H9 (cell line): ENCODE data around the gene HPCAL1. TPM values are rescaled to one million over a fixed set of nuclear protein-coding genes. Genes with fewer than 3 reads are reported as not detected.

Experiments
- DNase-seq: peaks from one replicate; pipeline ENCODE4 v3.0.0-alpha.2; 2017
- H2AFZ ChIP-seq: one replicate; pipeline ENCODE4 v1.6.1; 2013; ENCODE audit warnings: mild to moderate bottlenecking, low read length, control low read depth, moderate library complexity
- H2AK5ac ChIP-seq: 2 replicates; pipeline ENCODE4 v1.6.1; 2013; ENCODE audit warnings: low read length, control low read depth, mixed read lengths; ENCODE audit not compliant: insufficient read length
- H2BK120ac ChIP-seq: one replicate; pipeline ENCODE4 v1.6.1; 2013; ENCODE audit warnings: low read depth, mild to moderate bottlenecking, low read length, control low read depth, inconsistent platforms; ENCODE audit not compliant: poor library complexity, severe bottlenecking
- H2BK12ac ChIP-seq: 2 replicates; pipeline ENCODE4 v1.6.1; 2013; ENCODE audit warnings: low read length, control low read depth, mixed read lengths, low read depth; ENCODE audit not compliant: insufficient read length
- H2BK15ac ChIP-seq: 2 replicates; pipeline ENCODE4 v1.6.1; 2013; ENCODE audit warnings: low read depth, low read length, control low read depth
- H2BK20ac ChIP-seq: one replicate; pipeline ENCODE4 v1.6.1; 2013; ENCODE audit warnings: low read depth, mild to moderate bottlenecking, low read length, control low read depth, inconsistent platforms; ENCODE audit not compliant: poor library complexity, severe bottlenecking
- H2BK5ac ChIP-seq: 2 replicates; pipeline ENCODE4 v1.6.1; 2013; ENCODE audit warnings: low read length, control low read depth, mixed read lengths; ENCODE audit not compliant: insufficient read length
- H3K14ac ChIP-seq: 2 replicates; pipeline ENCODE4 v1.6.1; 2013; ENCODE audit warnings: low read length, control low read depth; ENCODE audit not compliant: insufficient read depth
- H3K18ac ChIP-seq: 2 replicates; pipeline ENCODE4 v1.6.1; 2013; ENCODE audit warnings: low read depth, mild to moderate bottlenecking, mixed read lengths, low read length, control low read depth; ENCODE audit not compliant: insufficient read length
- H3K23ac ChIP-seq: 2 replicates; pipeline ENCODE4 v1.6.1; 2013; ENCODE audit warnings: low read length, control low read depth, mixed read lengths, low read depth; ENCODE audit not compliant: insufficient read length
- H3K23me2 ChIP-seq: 2 replicates; pipeline ENCODE4 v1.6.1; 2013; ENCODE audit warnings: low read depth, mild to moderate bottlenecking, mixed read lengths, low read length, control low read depth; ENCODE audit not compliant: insufficient read length, poor library complexity, severe bottlenecking
- H3K27ac ChIP-seq: 2 replicates; pipeline ENCODE4 v1.5.1; 2013; ENCODE audit warnings: low read length, control low read depth, mixed read lengths, low read depth; ENCODE audit not compliant: insufficient read length
- H3K27me3 ChIP-seq: 2 replicates; pipeline ENCODE4 v1.6.1; 2013; ENCODE audit warnings: low read length, control low read depth, inconsistent platforms; ENCODE audit not compliant: insufficient read depth
- H3K4ac ChIP-seq: 2 replicates; pipeline ENCODE4 v1.6.1; 2013; ENCODE audit warnings: low read depth, mild to moderate bottlenecking, control low read depth, inconsistent platforms, low read length, moderate library complexity
- H3K4me1 ChIP-seq: 2 replicates; pipeline ENCODE4 v1.6.1; 2013; ENCODE audit warnings: low read length, control low read depth, inconsistent platforms; ENCODE audit not compliant: insufficient read depth
- H3K4me2 ChIP-seq: 2 replicates; pipeline ENCODE4 v1.6.1; 2013; ENCODE audit warnings: low read length, control low read depth, mixed read lengths; ENCODE audit not compliant: insufficient read length, insufficient read depth
- H3K56ac ChIP-seq: 2 replicates; pipeline ENCODE4 v1.6.1; 2013; ENCODE audit warnings: low read depth, mild to moderate bottlenecking, mixed read lengths, low read length, control low read depth; ENCODE audit not compliant: insufficient read length
- H3K79me1 ChIP-seq: 2 replicates; pipeline ENCODE4 v1.6.1; 2013; ENCODE audit warnings: low read depth, mild to moderate bottlenecking, moderate library complexity, low read length, control low read depth, inconsistent platforms; ENCODE audit not compliant: insufficient read depth, poor library complexity, severe bottlenecking
- H3K79me2 ChIP-seq: 2 replicates; pipeline ENCODE4 v1.6.1; 2013; ENCODE audit warnings: low read length, control low read depth, inconsistent platforms; ENCODE audit not compliant: insufficient read depth
- H3K9ac ChIP-seq: 2 replicates; pipeline ENCODE4 v1.6.1; 2013; ENCODE audit warnings: low read length, control low read depth, mixed read lengths; ENCODE audit not compliant: insufficient read length; ENCODE audit errors: extremely low read depth
- H3K9me3 ChIP-seq: one replicate; pipeline ENCODE4 v1.6.1; 2013; ENCODE audit warnings: low read depth, low read length, inconsistent platforms; ENCODE audit not compliant: control insufficient read depth
- H3T11ph ChIP-seq: one replicate; pipeline ENCODE4 v1.6.1; 2013; ENCODE audit warnings: mild to moderate bottlenecking, low read length, control low read depth, inconsistent platforms
- H4K20me1 ChIP-seq: one replicate; pipeline ENCODE4 v1.6.1; 2013; ENCODE audit not compliant: control insufficient read depth, insufficient read length, insufficient read depth
- H4K5ac ChIP-seq: 2 replicates; pipeline ENCODE4 v1.6.1; 2013; ENCODE audit warnings: low read depth, mild to moderate bottlenecking, mixed read lengths, low read length, control low read depth; ENCODE audit not compliant: insufficient read length
- H4K8ac ChIP-seq: replicated peaks from 2 replicates; pipeline ENCODE4 v1.6.1; 2013; ENCODE audit warnings: low read length, control low read depth, mixed read lengths, low read depth; ENCODE audit not compliant: insufficient read length
- H4K91ac ChIP-seq: 2 replicates; pipeline ENCODE4 v1.6.1; 2013; ENCODE audit warnings: low read depth, mild to moderate bottlenecking, moderate library complexity, mixed read lengths, low read length, control low read depth; ENCODE audit not compliant: insufficient read length
- H3K27ac Mint-ChIP-seq, 3 experiments: 2 replicates in 2 of 3; 3 replicates in 1 of 3; pipeline ENCODE4 v1.8.0; 2020 to 2021; ENCODE audit warnings: mixed read lengths in 3 of 3, mild to moderate bottlenecking in 1 of 3, moderate library complexity in 1 of 3
- H3K27me3 Mint-ChIP-seq: 2 replicates; pipeline ENCODE4 v1.8.0; 2021; ENCODE audit warnings: low read depth, mild to moderate bottlenecking, moderate library complexity, mixed read lengths
- H3K36me3 Mint-ChIP-seq, 3 experiments: 2 replicates in 2 of 3; 3 replicates in 1 of 3; pipeline ENCODE4 v1.8.0; 2020 to 2021; ENCODE audit warnings: low read depth in 3 of 3, mixed read lengths in 3 of 3; ENCODE audit not compliant: insufficient read depth in 1 of 3
- H3K4me1 Mint-ChIP-seq, 2 experiments: 2 replicates each; pipeline ENCODE4 v1.8.0; 2020; ENCODE audit warnings: mixed read lengths in 2 of 2
- H3K4me3 Mint-ChIP-seq, 2 experiments: 2 replicates in 1 of 2; 3 replicates in 1 of 2; pipeline ENCODE4 v1.8.0; 2020 to 2021; ENCODE audit warnings: mild to moderate bottlenecking in 2 of 2, mixed read lengths in 2 of 2, moderate library complexity in 1 of 2
- H3K9me3 Mint-ChIP-seq, 2 experiments: 2 replicates in 1 of 2; 3 replicates in 1 of 2; pipeline ENCODE4 v1.8.0; 2020; ENCODE audit warnings: mild to moderate bottlenecking in 2 of 2, mixed read lengths in 2 of 2, moderate library complexity in 1 of 2
- WGBS: extraction: QIAGEN DNeasy Blood & Tissue Kit; methylation state at CpG from one replicate; pipeline ENCODE4 v1.1.7; 2013; ENCODE audit warnings: missing lambda C conversion rate, low lambda C conversion rate, mixed read lengths; ENCODE audit not compliant: insufficient read length; ENCODE audit errors: extremely low coverage; 5-methylcytosine and 5-hydroxymethylcytosine counted together
- total RNA-seq: library from RNA; stranded (reverse); gene quantifications from 2 replicates; pipeline ENCODE4 v1.2.1, GENCODE V29; 2021
- TF ChIP-seq, protein P1 (sequence below): fragments of 200-600 bp; sonication (generic); conservative IDR thresholded peaks from 3 replicates; pipeline ENCODE4 v1.8.0; 2021; ENCODE audit warnings: antibody characterized with exemption, mild to moderate bottlenecking

Gene HPCAL1
- total RNA-seq, 1 experiment from 2014 or later: 4.7 TPM

DNA sequence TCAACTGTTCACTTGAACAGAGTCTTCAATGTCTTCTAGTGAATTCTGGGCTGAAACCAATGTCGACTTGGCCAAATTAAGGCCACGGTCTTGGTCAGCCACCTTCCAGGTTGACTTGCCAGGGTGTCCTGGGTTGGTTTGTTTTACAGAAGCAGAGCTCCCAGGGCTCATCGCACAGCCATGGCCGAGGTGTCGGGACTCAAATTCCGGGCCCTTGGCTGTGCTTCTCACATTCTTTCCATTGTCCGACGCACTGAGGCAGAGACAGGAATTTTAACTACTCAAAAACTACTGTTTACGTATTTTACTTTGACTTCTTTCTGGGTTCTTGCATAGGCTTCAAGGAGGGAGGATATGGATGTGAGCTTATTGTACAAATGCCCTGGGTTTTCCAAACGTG, 51.7 kb downstream of the HPCAL1 start:
- no peak for DNase-seq
- H3K18ac ChIP-seq: no peak overlapping the region
- no peaks in the 10 kb centered on the region for H3K27me3 ChIP-seq
- Mint-ChIP-seq H3K9me3 (no peaks in the 10 kb centered on the region), H3K27me3 (no peaks in the 10 kb centered on the region), H3K4me1 (peaks cover 5 to 17% of the 10 kb centered on the region in 2 experiments), H3K27ac (no peak overlapping the region), H3K36me3 (no peaks in the 10 kb centered on the region), H3K4me3 (no peak overlapping the region)
- no peak overlapping the region for H3K14ac ChIP-seq
- H2BK15ac ChIP-seq: no peak overlapping the region
- no peak overlapping the region for H2BK20ac ChIP-seq
- no peaks in the 10 kb centered on the region for H4K20me1 ChIP-seq
- H3K9ac ChIP-seq: no peak overlapping the region
- TF ChIP-seq, protein P1, sequence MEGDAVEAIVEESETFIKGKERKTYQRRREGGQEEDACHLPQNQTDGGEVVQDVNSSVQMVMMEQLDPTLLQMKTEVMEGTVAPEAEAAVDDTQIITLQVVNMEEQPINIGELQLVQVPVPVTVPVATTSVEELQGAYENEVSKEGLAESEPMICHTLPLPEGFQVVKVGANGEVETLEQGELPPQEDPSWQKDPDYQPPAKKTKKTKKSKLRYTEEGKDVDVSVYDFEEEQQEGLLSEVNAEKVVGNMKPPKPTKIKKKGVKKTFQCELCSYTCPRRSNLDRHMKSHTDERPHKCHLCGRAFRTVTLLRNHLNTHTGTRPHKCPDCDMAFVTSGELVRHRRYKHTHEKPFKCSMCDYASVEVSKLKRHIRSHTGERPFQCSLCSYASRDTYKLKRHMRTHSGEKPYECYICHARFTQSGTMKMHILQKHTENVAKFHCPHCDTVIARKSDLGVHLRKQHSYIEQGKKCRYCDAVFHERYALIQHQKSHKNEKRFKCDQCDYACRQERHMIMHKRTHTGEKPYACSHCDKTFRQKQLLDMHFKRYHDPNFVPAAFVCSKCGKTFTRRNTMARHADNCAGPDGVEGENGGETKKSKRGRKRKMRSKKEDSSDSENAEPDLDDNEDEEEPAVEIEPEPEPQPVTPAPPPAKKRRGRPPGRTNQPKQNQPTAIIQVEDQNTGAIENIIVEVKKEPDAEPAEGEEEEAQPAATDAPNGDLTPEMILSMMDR: no peak
- H3K79me2 ChIP-seq: 0 out of 2 replicates have a peak, but pooled peaks cover 2% of the 10 kb centered on the region
- H4K8ac ChIP-seq: no peak overlapping the region
- H3K56ac ChIP-seq: no peak overlapping the region
- H3K27ac ChIP-seq: no peak overlapping the region
- H3K23me2 ChIP-seq: no peaks in the 10 kb centered on the region
- H3K4ac ChIP-seq: no peak overlapping the region
- no peak overlapping the region for H4K5ac ChIP-seq
- H3K23ac ChIP-seq: no peak overlapping the region
- no peak overlapping the region for H2BK120ac ChIP-seq
- H3K9me3 ChIP-seq: no peaks in the 10 kb centered on the region
- no peak overlapping the region for H2BK12ac ChIP-seq
- no peak overlapping the region for H3K4me2 ChIP-seq
- WGBS: no CpG with 5 or more reads among the region's 10 CpGs
- H4K91ac ChIP-seq: no peak overlapping the region
- no peak overlapping the region for H2AFZ ChIP-seq
- H3T11ph ChIP-seq: no peak overlapping the region
- H2AK5ac ChIP-seq: no peak overlapping the region
- no peaks in the 10 kb centered on the region for H3K79me1 ChIP-seq
- H2BK5ac ChIP-seq: no peak overlapping the region
- H3K4me1 ChIP-seq: no peaks in the 10 kb centered on the region
